ENCODE measurements around the gene ATL1. TPM values are rescaled to one million over a fixed set of nuclear protein-coding genes. Genes with fewer than 3 reads are reported as not detected.

Gene ATL1
- total RNA-seq, 1 donor from 2014 or later = 5.9 TPM

- Histone ChIP-seq H3K4me1 (peaks cover 57% of the 10 kb centered on the region), H3K4me3 (no peak overlapping the region), H3K36me3 (peaks cover 6% of the 10 kb centered on the region), H3K9me3 (no peaks in the 10 kb centered on the region), H3K27me3 (no peaks in the 10 kb centered on the region), H3K27ac (no peak overlapping the region)
- ATAC-seq (no peak), DNase-seq (no peak)
- intact Hi-C loops (cut with DNase I) = no loop called here
- TF ChIP-seq CTCF (IDR thresholded peaks at IDR 0.05) = no peak
These were observed 31.9 kb upstream of the ATL1 start for GRCh38 chr14:50528000-50528399.

- H3K4me3 ChIP-seq = no peak overlapping the region
- no peaks in the 10 kb centered on the region for H3K9me3 ChIP-seq
- H3K27ac ChIP-seq = peak overlapping the region; percentile 36
- peaks cover 52% of the 10 kb centered on the region for H3K4me1 ChIP-seq
- DNase-seq = no peak
- TF ChIP-seq CTCF (IDR thresholded peaks at IDR 0.05) = no peak
- H3K27me3 ChIP-seq = no peaks in the 10 kb centered on the region
- intact Hi-C loops (cut with DNase I) = loop anchor here (10.0 kb wide), 1 partner anchor 205 kb away; no protein-coding TSS in a partner anchor
- H3K36me3 ChIP-seq = peaks cover 6% of the 10 kb centered on the region
- ATAC-seq = no peak
These were observed 30.4 kb upstream of the ATL1 start for GRCh38 chr14:50529288-50530179.

GRCh38 chr14:50530358-50530757, 29.6 kb upstream of the ATL1 start:
- Histone ChIP-seq H3K27ac (peak overlapping the region; percentile 36), H3K9me3 (no peaks in the 10 kb centered on the region), H3K4me1 (peaks cover 47% of the 10 kb centered on the region), H3K36me3 (peaks cover 6% of the 10 kb centered on the region), H3K4me3 (peak overlapping the region; percentile 96), H3K27me3 (no peaks in the 10 kb centered on the region)
- no peak for ATAC-seq
- no peak for DNase-seq
- no peak for TF ChIP-seq CTCF (IDR thresholded peaks at IDR 0.05)
- intact Hi-C loops (cut with DNase I) = loop anchor here (10.0 kb wide), 1 partner anchor 206 kb away; no protein-coding TSS in a partner anchor

GRCh38 chr14:50530794-50531365, 29.1 kb upstream of the ATL1 start:
- Histone ChIP-seq H3K4me1 (peaks cover 43% of the 10 kb centered on the region), H3K36me3 (peaks cover 6% of the 10 kb centered on the region), H3K4me3 (peak overlapping the region; percentile 96), H3K27ac (no peak overlapping the region), H3K27me3 (no peaks in the 10 kb centered on the region), H3K9me3 (no peaks in the 10 kb centered on the region)
- no peak for DNase-seq
- intact Hi-C loops (cut with DNase I) = loop anchor here (10.0 kb wide), 1 partner anchor 206 kb away; no protein-coding TSS in a partner anchor
- no peak for TF ChIP-seq CTCF (IDR thresholded peaks at IDR 0.05)
- no peak for ATAC-seq

- Histone ChIP-seq H3K9me3 (no peaks in the 10 kb centered on the region), H3K4me3 (peak overlapping the region; percentile 96), H3K27me3 (no peaks in the 10 kb centered on the region), H3K36me3 (peaks cover 2% of the 10 kb centered on the region), H3K27ac (peak overlapping the region; percentile 96), H3K4me1 (peaks cover 43% of the 10 kb centered on the region)
- DNase-seq = peak; percentile 81
- intact Hi-C loops (cut with DNase I) = loop anchor here (10.0 kb wide), 1 partner anchor 207 kb away; no protein-coding TSS in a partner anchor
- peak; percentile 40 for ATAC-seq
- TF ChIP-seq CTCF (IDR thresholded peaks at IDR 0.05) = no peak
These were observed 28.1 kb upstream of the ATL1 start for GRCh38 chr14:50531595-50532501.

All from upper lobe of right lung (tissue), 1 donor.